ENCODE results near the gene FBF1.
"Not testable (repeated sequence)": the region's sequence is repeated elsewhere in the genome, so short reads cannot be mapped to it uniquely, and the experiment has no call there.

FBF1 gene

DNA sequence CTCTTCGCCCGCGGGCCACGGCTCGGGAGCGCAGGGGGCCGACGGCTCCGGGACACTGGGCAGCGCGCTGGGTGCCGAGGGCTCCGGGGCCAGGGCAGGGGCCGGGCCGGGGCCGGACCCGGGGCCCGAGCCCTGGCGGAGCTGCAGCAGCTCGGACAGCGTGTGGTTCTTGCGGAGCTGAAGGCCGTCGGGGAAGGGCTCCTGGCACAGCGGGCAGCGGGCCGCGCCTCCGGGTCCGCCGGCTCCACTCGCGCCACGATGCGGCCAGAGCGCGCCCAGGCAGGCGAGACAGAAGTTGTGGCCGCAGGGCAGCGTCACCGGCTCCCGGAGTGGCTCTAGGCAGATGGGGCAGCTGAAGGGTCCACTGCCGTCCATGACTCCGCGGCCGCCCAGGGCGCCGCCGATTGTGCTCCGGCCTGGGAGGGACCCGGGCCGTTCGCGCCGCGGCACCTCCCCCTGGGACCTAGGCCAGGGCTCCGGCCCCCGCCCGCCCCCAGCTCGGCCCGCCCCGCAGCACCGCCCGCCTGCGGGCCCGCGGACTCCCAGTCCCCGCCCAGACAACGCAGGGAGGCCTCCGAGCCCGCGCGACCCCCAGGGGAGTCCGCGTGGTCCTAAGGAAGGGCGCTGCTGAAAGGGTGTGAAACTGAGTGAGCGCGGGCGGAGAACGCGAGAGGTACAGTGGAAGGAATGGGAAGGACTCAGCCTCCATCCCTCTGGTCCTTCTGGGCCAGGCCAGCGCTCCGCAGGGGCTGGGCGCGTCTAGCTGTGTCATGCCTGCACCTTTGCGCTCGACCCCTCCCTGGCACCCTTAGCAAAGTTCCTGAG, 62.5 kb downstream of the FBF1 start, which contains the start of gene TRIM47:
TRIM47 (minus strand) TSS at position 408 of the 825 bp plus-strand sequence; CDS start at position 375, 33 bp downstream.
- H3K27ac ChIP-seq, result peak within 1 kb of the TSS; percentile 73 to 99 (median 94)
- H3K4me3 ChIP-seq, result peak within 1 kb of the TSS; percentile 52 to 82 (median 69)

DNA sequence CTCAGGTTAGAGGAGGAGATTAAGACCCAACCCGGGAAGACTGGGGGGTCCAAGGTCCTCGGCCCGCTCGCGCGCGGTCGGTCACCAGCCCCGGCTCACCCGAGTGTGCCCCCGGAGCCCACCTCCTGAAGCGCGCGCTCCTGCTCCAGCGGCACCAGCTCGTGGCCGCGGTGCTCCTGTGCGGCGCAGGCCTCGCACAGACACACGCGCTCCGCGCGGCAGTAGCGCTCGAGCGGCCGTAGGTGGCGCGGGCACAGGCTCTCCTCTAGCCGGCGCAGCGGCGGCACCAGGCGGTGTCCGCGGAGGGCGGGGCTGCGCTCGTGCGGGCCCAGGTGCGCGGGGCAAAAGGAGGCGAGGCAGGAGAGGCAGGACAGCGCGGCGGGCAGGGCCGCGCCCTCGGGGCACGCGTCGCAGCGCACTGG, 63.1 kb downstream of the FBF1 start:
- peak overlapping the region; percentile 73 to 99 (median 94) for H3K27ac ChIP-seq
- peak overlapping the region; percentile 52 to 82 (median 69) for H3K4me3 ChIP-seq

DNA sequence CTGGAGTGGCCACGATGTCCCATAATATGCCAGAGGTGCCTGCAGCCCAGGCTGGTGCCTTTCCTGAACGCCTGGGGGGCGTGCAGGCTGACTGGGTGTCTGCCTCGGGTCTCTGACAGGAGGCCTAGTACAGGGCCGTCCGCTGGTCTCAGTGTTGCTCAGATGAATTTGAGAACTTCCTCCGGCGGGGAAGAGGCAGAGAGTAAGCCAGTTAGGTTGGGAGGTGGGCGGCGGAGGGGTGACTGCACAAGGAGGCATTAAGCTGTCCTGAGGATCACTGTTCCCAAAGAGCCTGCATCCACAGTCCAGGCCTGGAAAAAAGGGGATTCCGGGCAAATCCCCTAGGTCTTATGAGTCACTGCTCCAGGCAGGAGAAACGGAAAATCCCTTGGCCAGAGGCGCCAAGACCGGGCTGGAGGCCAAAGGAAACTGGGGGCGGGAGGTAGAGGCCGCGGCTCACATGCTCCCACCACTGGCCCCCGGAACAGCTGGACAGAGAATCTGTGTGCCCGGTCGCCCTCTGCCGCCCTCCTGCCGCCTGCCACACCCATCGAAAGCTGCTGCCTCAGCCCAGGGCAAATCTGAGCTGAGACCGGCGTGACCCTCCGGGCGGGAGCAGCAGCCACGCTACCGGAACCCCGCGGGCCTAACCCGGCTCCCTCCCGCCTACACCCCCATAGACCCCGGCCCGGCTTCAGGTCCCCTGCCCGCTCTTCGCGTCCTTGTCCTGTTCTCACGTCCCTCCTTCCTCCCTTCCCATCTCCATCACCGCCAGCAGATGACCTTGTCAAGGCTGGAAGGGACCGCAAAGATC, 63.7 kb downstream of the FBF1 start:
- H3K27ac ChIP-seq, result peak overlapping the region; percentile 73 to 99 (median 94)
- H3K4me3 ChIP-seq, result peak overlapping the region; percentile 52 to 82 (median 69)

DNA sequence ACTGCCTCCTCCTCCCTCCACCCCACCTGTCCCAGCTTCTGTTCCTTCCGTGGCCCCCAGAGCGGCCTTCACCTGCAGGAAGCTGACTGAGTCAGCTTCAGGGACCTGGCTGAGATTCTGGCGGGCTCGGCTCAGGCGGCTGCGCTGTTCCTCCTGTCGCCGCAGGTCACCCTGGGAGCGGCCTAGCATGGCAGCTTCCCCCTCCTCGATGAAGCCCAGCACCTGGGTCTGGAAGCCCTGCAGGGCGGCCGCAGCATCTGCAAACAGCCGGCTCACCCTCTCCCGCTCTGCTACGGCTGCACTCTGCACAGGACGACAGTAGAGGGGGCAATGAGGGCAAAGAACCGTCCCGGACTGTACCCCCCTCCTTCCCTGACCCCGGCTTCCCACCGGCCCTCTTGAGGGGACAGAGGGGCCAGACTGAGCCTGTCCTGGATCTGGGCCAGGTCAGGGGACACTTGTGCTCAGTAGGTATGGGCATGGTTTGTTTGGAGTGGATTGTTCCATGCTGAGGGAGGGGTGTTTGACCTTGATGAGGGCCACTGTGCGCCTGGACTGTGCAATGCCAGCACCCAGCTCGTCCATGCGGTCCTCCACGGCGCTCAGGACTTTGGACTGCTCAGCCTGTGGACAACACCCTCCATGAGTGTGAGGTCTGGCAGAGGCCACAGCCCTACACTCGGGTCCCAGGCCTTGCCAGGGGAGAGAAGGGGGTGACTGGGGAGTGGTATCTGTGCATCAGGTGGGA, 64.5 kb downstream of the FBF1 start:
- H3K4me3 ChIP-seq, result peak overlapping the region; percentile 52 to 82 (median 69)

DNA sequence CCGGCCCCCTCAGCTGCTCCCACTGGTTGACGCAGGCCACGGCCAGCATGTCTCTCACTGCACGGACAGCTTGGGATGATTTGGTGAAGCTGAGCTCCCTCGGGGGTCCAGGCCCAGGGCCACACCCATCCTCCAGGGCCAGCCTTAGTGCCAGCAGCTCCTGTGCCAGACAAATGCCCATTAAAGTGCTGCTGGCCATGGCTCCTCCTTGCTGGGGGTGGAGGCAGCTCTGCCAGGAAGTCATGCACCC, 65.0 kb downstream of the FBF1 start:
- Histone ChIP-seq H3K27ac (peak overlapping the region in 20 of 21 experiments; percentile 81 to 99 (median 94)), H3K4me3 (peak overlapping the region; percentile 52 to 82 (median 69))

More for the DNA sequence above, 64.5 kb downstream of the FBF1 start:
- H3K27ac ChIP-seq, result peak overlapping the region; percentile 38 to 99 (median 94)

DNA sequence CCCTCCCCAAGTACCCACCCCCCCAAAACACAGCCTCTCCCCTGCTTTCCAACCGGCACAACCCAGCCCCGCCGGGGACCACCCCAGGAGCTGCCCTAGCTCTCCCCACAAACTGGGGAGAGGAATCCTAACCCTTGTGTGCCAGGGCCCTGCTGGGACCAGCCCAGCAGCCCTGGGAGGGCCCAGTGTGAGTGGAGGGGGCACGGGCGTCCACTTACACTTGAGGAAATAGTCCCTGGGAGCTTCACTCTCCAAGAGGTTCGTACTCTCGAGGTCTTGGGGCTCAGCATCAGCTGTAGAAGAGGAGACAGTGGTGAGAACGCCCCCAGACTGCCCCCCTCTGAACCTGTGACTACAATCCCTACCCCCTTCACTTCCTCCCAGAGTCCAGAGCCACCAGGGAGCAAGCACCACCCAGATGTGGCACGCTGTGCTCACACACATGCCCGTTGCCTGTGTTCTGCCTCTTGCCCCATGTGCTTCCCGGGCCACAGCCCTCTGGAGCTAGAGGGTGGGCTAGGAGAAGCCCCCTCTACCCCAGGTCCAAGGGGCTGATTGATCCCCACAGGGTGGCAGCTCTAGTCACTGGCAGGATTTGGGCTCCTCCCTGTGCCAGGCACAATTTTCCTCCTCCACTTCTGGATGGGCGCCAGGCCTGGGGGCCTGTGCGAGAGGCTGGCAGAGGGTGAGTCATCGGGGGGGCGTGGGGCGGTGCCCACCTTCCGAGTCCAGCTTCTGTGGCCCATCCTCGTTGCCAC, 65.5 kb downstream of the FBF1 start:
- peak overlapping the region in 20 of 21 experiments; percentile 81 to 99 (median 94) for H3K27ac ChIP-seq
- peak overlapping the region; percentile 52 to 82 (median 69) for H3K4me3 ChIP-seq

DNA sequence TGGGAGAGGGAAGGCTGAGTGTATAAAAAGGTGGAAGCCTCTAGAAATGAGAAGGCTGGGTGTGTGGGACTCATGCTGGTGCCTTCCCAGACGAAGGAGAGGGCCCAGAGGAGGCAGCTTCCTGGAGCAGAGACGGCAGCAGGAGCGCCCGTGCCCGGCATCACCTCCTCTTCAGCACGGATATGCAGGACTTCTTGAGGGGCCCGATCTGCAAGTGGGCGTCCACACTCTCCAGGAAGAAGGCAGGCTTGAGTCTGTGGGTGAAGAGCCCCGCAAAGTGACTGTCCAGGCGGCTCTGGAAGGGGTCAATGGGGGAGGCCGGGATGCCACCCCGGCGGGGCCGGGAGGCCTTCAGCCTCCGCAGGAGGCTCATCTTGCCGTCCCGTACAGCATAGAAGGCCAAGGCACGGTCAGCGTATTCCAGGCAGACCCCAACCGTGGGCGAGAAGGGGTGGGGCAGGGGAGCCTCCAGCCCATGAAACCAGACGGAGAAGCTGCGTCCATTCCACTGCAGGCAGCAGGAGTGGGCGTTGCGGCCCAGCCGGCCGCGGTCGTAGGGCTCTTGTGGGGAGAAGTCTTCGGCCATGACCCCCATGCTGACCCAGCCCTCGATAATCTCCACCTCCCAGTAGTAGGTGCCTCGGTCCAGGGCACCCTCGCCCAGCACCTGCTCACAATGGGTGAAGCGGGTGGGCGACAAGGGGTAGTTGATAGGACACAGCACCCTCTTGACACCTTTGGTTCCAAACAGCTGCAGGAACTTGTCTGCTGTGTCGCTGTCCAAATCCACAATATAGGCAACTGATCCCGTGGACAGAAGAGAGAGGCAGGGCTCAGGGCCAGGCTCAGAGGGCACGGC, 66.3 kb downstream of the FBF1 start:
- H3K4me3 ChIP-seq, result no peak overlapping the region
- H3K27ac ChIP-seq, result peak overlapping the region in 18 of 21 experiments; percentile 81 to 99 (median 94)

DNA sequence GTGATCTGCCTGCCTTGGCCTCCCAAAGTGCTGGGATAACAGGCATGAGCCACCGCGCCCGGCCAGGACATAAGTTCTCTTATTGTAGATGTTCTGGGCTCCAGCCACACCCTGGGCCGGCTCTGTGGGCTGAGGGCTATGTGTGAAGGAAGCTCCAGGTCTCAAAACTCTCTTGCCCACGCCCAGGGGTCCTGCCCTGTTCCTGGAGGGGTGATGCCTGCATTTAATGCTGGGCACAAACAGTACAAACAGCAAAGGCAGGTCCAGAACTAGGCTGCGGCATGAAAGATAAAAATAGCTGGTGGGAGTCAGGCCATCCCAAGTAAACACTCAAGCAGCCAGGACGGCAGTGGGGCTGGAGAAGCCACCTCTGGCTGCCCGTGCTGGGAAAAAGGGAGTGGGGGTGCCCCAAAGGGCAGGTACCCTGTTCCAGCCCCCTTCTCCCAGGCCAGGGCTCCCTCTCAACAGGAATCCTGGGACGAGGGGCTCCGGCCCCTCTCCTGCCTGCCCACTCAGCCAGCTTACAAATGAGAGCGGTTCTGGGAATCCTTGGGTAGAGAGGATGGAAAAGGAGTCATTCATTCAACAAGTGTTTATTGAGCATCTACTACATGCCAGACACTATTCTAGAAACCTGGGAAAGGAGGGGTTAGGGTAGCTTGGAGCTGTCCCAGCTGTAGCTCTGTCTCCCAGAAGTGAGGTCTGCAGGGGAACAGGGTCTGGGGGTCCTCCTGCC, 67.1 kb downstream of the FBF1 start:
- H3K4me3 ChIP-seq, result no peak overlapping the region
- peak overlapping the region in 20 of 21 experiments; percentile 1 to 99 (median 88) for H3K27ac ChIP-seq

DNA sequence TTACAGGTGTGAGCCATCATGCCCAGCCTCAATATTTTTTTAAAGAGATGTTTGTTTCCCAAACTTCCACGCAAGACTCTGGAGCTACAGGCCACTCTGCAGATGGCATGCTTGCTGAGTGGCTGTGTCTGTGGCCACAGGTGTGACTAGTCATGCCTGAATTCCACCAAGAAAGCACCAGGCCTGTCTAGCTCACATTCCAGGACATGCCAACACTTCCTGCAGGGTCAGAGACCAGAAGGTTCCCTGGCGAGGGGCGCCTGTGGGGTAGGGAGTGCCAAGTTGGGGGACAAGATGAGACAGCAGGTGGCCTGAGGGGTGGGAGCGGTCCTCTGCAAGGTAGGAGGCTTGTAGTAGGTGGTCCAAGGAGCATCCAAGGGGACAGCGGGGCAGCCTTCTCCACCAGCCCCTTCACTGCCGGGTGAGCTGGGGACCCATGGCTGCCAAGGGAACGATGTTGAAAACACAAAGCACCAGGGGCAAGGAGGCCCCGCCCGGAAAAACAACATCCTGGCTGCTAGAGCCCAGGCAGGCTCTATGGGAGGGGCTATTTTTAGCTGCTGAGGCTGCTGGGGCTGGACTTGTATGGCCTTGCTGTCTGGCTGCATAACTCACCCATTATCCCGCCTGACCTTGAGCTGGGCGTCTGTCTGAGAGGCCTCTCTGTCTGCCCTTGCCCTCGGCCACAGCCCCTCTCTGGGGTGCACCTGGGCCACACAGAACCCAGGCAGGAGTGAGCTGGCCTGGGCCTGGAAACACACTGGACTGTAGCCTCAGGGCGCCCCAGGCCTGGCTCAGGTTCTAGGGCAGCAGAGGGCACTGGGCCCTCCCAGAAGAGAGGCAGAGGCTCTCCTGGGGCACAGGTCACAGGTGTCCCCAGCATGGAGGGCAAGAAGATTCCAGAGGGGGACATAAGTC, 68.1 kb downstream of the FBF1 start:
- no peak overlapping the region for H3K4me3 ChIP-seq
- H3K27ac ChIP-seq, result peak overlapping the region; percentile 1 to 99 (median 87)

DNA sequence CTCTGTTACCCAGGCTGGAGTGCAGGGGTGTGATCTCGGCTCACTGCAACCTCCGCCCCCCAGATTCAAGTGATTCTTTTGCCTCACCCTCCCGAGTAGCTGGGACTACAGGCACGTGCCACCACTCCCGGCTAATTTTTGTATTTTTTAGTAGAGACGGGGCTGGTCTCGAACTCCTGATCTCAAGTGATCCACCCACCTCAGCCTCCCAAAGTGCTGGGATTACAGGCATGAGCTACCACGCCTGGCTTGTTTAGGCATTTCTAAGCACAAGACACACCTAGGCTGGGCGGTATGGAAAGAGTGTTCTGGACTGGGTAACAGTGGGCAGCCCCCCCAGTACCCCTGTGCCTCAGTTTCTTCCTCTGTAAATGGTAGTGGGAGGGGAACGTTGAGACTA, 70.6 kb downstream of the FBF1 start:
- not testable (repeated sequence) for H3K4me3 ChIP-seq
- H3K27ac ChIP-seq, result peak overlapping the region in 17 of 21 experiments; percentile 16 to 96 (median 81)

DNA sequence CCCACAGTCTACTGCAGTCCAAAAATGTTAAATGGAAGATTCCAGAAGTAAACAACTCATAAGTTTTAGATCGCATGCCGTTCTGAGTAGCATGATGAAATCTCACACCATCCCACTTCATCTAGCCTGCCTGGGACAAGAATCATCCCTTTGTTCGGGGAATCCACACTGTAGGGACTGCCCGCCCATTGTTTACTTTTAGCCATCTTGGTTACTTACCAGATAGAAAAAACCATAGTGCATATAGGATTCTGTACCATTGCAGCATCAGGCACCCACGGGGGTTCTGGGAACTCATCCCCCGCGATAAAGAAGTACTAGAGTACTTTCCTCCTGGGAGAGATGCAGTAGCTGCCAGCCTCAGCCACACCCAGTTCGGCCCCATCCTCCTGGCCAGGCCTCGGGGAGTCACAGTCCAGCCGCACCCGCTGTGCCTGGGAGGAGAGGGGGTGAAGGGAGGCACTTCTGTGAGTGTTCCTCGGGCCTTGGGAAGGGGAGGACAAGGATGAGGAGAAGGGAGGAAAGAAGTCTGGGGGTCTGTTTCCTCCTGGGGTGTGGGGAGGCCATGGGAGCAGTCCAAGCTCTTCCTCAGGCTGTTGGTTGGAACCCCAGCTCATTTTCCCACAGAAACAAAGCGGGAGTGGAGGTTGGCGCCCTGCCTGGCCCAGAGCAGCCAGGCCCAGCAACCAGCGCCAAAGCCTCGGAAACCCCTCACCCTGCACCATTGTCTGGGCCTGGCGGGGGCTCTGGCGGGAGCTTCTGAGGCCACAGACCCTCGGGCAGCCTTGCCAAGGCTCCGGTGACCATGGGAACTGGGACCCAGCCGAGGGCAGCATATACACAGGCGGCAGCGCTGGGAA, 71.3 kb downstream of the FBF1 start:
- H3K27ac ChIP-seq, result peak overlapping the region; percentile 16 to 96 (median 71)
- H3K4me3 ChIP-seq, result peak overlapping the region in 2 of 7 experiments; percentile 0 to 1

DNA sequence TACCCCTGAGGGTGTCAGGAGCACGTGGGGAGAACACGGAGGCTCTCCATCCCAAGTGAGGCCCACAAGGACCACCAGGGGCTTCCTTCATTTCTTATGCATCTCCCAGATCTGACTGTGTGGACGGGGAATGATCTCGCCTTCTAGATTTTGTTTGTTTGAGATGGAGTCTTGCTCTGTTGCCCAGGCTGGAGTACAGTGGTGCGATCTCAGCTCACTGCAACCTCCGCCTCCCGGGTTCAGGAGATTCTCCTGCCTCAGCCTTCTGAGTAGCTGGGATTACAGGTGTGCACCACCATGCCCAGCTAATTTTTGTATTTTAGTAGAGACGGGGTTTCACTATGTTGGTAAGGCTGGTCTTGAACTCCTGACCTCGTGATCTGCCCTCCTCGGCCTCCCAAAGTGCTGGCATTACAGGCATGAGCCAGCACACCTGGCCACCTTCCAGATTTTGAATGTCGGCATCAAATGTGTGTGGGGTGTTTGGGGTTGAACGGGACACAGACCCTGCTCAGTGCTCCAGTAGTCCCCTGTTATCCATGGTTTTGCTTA, 72.0 kb downstream of the FBF1 start:
- H3K4me3 ChIP-seq, result not testable (repeated sequence)
- peak overlapping the region in 16 of 21 experiments; percentile 9 to 96 (median 71) for H3K27ac ChIP-seq

DNA sequence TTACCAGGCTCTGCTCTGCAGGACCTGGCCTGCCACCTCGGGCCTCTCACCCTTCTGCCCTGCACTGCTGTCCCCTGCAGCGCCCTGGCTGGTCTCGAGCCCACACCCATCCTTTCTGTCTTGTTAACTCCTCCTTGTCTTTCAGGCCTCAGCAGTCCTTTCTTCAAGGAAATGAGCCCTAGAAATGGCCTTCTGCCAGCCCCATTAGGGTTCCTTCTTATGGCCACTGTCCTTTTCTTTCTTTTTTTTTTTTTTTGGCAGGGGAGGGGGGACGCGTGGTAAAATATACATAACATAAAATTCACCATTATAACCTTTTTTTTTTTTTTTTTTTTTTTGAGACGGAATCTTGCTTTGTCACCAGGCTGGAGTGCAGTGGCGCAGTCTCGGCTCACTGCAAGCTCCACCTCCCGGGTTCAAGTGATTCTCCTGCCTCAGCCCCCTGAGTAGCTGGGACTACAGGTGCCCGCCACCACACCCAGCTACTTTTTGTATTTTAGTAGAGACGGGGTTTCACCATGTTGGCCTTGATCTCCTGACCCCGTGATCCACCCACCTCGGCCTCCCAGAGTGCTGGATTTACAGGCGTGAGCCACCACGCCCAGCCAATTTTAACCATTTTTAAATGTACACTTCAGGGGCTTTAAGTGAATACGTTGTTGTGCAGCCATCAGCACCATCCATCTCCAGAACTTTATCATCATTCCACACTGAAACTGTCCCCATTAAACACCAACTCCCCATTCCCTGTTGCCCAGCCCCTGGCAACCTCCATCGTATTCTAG, 75.2 kb downstream of the FBF1 start:
- H3K4me3 ChIP-seq, result not testable (repeated sequence)
- peak overlapping the region in 12 of 21 experiments; percentile 21 to 78 (median 70) for H3K27ac ChIP-seq

DNA sequence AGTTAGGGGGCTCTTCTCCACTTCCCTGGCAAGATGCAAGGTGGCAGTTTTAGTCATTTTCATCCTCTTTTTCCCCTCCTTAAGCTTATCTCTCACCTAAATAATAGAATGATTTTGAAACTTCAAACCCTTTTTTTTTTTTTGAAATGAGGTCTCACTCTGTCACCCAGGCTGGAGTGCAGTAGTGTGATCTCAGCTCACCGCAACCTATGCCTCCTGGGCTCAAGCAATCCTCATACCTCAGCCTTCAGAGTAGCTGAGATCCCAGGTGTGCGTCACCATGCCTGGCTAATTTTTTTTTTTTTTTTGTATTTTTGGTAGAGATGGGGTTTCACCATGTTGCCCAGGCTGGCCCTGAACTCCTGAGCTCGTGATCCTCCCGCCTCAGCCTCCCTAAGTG, 76.0 kb downstream of the FBF1 start:
- H3K4me3 ChIP-seq, result not testable (repeated sequence)
- peak overlapping the region in 15 of 21 experiments; percentile 11 to 78 (median 69) for H3K27ac ChIP-seq
